Breast epithelium (tissue), 3 donors: ENCODE measurements around the gene CBS.

Experiments
- POLR2A ChIP-seq: fragments of 450-650 bp; IDR thresholded peaks from one replicate; pipeline ENCODE4 v1.6.1; 2016; ENCODE audit warnings: antibody characterized with exemption, mild to moderate bottlenecking, moderate library complexity
- TF ChIP-seq, protein P1 (sequence below), 3 donors: fragments of 450-650 bp; IDR thresholded peaks; one replicate each; pipeline ENCODE4 v1.5.1; 2016 to 2017; ENCODE audit warnings: antibody characterized with exemption in 3 of 3, mild to moderate bottlenecking in 3 of 3, moderate library complexity in 3 of 3

DNA sequence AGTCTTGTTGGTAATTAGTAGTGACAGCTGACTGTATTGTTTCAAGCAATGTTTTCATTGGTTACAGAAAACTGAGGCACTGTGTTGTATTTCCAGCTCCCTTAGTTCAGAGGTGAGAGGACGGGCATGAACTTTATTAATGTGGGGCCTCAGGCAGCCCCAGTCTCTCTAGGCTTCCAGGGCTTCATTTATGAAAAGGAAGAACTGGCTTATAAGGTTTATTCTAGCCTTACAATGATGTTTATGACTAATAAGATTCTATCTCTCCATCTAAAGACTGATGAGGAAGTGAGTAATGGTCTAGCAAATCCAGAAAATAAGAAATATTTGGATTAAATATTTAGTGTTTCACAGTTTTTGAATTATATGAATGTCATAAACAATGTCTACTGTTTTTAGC lies 41.5 kb downstream of the CBS start:
- TF ChIP-seq, protein P1, sequence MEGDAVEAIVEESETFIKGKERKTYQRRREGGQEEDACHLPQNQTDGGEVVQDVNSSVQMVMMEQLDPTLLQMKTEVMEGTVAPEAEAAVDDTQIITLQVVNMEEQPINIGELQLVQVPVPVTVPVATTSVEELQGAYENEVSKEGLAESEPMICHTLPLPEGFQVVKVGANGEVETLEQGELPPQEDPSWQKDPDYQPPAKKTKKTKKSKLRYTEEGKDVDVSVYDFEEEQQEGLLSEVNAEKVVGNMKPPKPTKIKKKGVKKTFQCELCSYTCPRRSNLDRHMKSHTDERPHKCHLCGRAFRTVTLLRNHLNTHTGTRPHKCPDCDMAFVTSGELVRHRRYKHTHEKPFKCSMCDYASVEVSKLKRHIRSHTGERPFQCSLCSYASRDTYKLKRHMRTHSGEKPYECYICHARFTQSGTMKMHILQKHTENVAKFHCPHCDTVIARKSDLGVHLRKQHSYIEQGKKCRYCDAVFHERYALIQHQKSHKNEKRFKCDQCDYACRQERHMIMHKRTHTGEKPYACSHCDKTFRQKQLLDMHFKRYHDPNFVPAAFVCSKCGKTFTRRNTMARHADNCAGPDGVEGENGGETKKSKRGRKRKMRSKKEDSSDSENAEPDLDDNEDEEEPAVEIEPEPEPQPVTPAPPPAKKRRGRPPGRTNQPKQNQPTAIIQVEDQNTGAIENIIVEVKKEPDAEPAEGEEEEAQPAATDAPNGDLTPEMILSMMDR (IDR thresholded peaks at IDR 0.05) = no peak
- TF ChIP-seq POLR2A = no peak
